ENCODE results near the gene CA10.

- TF ChIP-seq CTCF (IDR thresholded peaks at IDR 0.05; ENCODE audit: low read depth, low read length, poor library complexity, severe bottlenecking): no peak
- TF ChIP-seq EZH2phosphoT487 (IDR thresholded peaks at IDR 0.05; ENCODE audit: borderline replicate concordance, low read length): no peak
Observed at GRCh38 chr17:51830451-51830850, 328.1 kb downstream of the CA10 start.

All from DOHH2 (cell line).